Astrocyte (in vitro differentiated cells and primary cell): ENCODE data around the gene GPR142. TPM values are rescaled to one million over a fixed set of nuclear protein-coding genes. Genes with fewer than 3 reads are reported as not detected.

Experiments used
- DNase-seq: peaks from one replicate; pipeline ENCODE4 v3.0.0-alpha.2; 2010; ENCODE audit warnings: low read depth
- FAIRE-seq: peaks from 2 replicates; lab custom pipeline; 2011; peaks lifted over from hg19 to GRCh38; lab: Jason Lieb, UNC
- H2AFZ ChIP-seq: 2 replicates; pipeline ENCODE4 v1.6.0; 2012; ENCODE audit warnings: low read depth, low read length, inconsistent platforms
- H3K27ac ChIP-seq: 2 replicates; pipeline ENCODE4 v1.5.1; 2011; ENCODE audit warnings: low read depth, low read length, inconsistent platforms
- H3K27me3 ChIP-seq: 2 replicates; pipeline ENCODE4 v1.6.0; 2011; ENCODE audit warnings: low read length, inconsistent platforms; ENCODE audit not compliant: insufficient read depth
- H3K36me3 ChIP-seq: 2 replicates; pipeline ENCODE4 v1.5.1; 2011; ENCODE audit warnings: low read length, inconsistent platforms; ENCODE audit not compliant: insufficient read depth
- H3K4me1 ChIP-seq: 2 replicates; pipeline ENCODE4 v1.5.1; 2011; ENCODE audit warnings: low read length, inconsistent platforms; ENCODE audit not compliant: insufficient read depth
- H3K4me2 ChIP-seq: 2 replicates; pipeline ENCODE4 v1.6.0; 2012; ENCODE audit warnings: low read length, inconsistent platforms
- H3K4me3 ChIP-seq: 2 replicates; pipeline ENCODE4 v1.5.1; 2011; ENCODE audit warnings: low read depth, mild to moderate bottlenecking, low read length, inconsistent platforms; ENCODE audit not compliant: insufficient read depth
- H3K79me2 ChIP-seq: 2 replicates; pipeline ENCODE4 v1.6.0; 2012; ENCODE audit warnings: mild to moderate bottlenecking, low read length, inconsistent platforms; ENCODE audit not compliant: insufficient read depth
- H3K9ac ChIP-seq: 2 replicates; pipeline ENCODE4 v1.6.0; 2012; ENCODE audit warnings: mild to moderate bottlenecking, low read length, inconsistent platforms
- H3K9me3 ChIP-seq: 2 replicates; pipeline ENCODE4 v1.5.1; 2012; ENCODE audit warnings: low read depth, mild to moderate bottlenecking, low read length, inconsistent platforms; ENCODE audit not compliant: insufficient read depth
- H4K20me1 ChIP-seq: 2 replicates; pipeline ENCODE4 v1.6.0; 2012; ENCODE audit warnings: low read length, inconsistent platforms; ENCODE audit not compliant: insufficient read depth
- H3K27ac Mint-ChIP-seq: one replicate; pipeline ENCODE4 v1.8.0; 2021; ENCODE audit warnings: mild to moderate bottlenecking, mixed read lengths; ENCODE audit not compliant: unreplicated experiment
- H3K27me3 Mint-ChIP-seq: one replicate; pipeline ENCODE4 v1.8.0; 2021; ENCODE audit warnings: low read depth, mixed read lengths; ENCODE audit not compliant: unreplicated experiment
- H3K36me3 Mint-ChIP-seq: one replicate; pipeline ENCODE4 v1.8.0; 2021; ENCODE audit warnings: low read depth, mixed read lengths; ENCODE audit not compliant: unreplicated experiment
- H3K4me1 Mint-ChIP-seq: one replicate; pipeline ENCODE4 v1.8.0; 2021; ENCODE audit warnings: low read depth, mixed read lengths; ENCODE audit not compliant: unreplicated experiment
- H3K4me3 Mint-ChIP-seq: one replicate; pipeline ENCODE4 v1.8.0; 2021; ENCODE audit warnings: mild to moderate bottlenecking, moderate library complexity, mixed read lengths; ENCODE audit not compliant: unreplicated experiment
- H3K9me3 Mint-ChIP-seq: one replicate; pipeline ENCODE4 v1.8.0; 2021; ENCODE audit warnings: mild to moderate bottlenecking, mixed read lengths; ENCODE audit not compliant: unreplicated experiment
- CTCF ChIP-seq: IDR thresholded peaks from 2 replicates; pipeline ENCODE4 v1.5.1; 2011; ENCODE audit warnings: low read depth, mild to moderate bottlenecking, inconsistent platforms, low read length, moderate library complexity; ENCODE audit not compliant: insufficient read depth
- EZH2 ChIP-seq: IDR thresholded peaks from 2 replicates; pipeline ENCODE4 v1.6.1; 2012; ENCODE audit warnings: mild to moderate bottlenecking, low read length, inconsistent platforms; ENCODE audit not compliant: insufficient read depth
- total RNA-seq: library from RNA; stranded (reverse); gene quantifications from 2 replicates; pipeline ENCODE4 v1.2.1, GENCODE V29; 2021

The GPR142 gene
- total RNA-seq, 1 donor from 2014 or later: not detected

- Histone ChIP-seq H3K4me3 (no peak overlapping the region), H3K9ac (no peak overlapping the region), H3K4me1 (no peaks in the 10 kb centered on the region), H3K4me2 (no peak overlapping the region), H3K36me3 (no peaks in the 10 kb centered on the region), H4K20me1 (no peaks in the 10 kb centered on the region), H3K9me3 (peaks cover 5% of the 10 kb centered on the region), H3K27ac (no peak overlapping the region), H3K27me3 (peaks cover 2% of the 10 kb centered on the region), H3K79me2 (no peaks in the 10 kb centered on the region), H2AFZ (no peak overlapping the region)
- DNase-seq (no peak), FAIRE-seq (no peak)
- TF ChIP-seq CTCF (no peak), EZH2 (no peak)
- Mint-ChIP-seq H3K4me3 (no peak overlapping the region), H3K27me3 (peaks cover 49% of the 10 kb centered on the region), H3K4me1 (no peaks in the 10 kb centered on the region), H3K36me3 (peaks cover 2% of the 10 kb centered on the region), H3K9me3 (no peaks in the 10 kb centered on the region), H3K27ac (no peak overlapping the region)
Measured at GRCh38 chr17:74332017-74332650, 35.2 kb upstream of the GPR142 start.

- Histone ChIP-seq H3K4me1 (no peaks in the 10 kb centered on the region), H3K79me2 (no peaks in the 10 kb centered on the region), H2AFZ (no peak overlapping the region), H3K27me3 (peaks cover 2% of the 10 kb centered on the region), H3K4me3 (no peak overlapping the region), H3K9me3 (peaks cover 5% of the 10 kb centered on the region), H3K4me2 (no peak overlapping the region), H3K9ac (no peak overlapping the region), H3K27ac (no peak overlapping the region), H4K20me1 (no peaks in the 10 kb centered on the region), H3K36me3 (no peaks in the 10 kb centered on the region)
- no peak for TF ChIP-seq CTCF
- TF ChIP-seq EZH2: no peak
- peaks cover 48% of the 10 kb centered on the region for H3K27me3 Mint-ChIP-seq
- no peak overlapping the region for H3K27ac Mint-ChIP-seq
- DNase-seq: no peak
- no peak overlapping the region for H3K4me3 Mint-ChIP-seq
- no peaks in the 10 kb centered on the region for H3K9me3 Mint-ChIP-seq
- no peak for FAIRE-seq
- H3K4me1 Mint-ChIP-seq: no peaks in the 10 kb centered on the region
- no peaks in the 10 kb centered on the region for H3K36me3 Mint-ChIP-seq
Measured at GRCh38 chr17:74332763-74333283, 34.5 kb upstream of the GPR142 start.

- H3K4me3 ChIP-seq: no peak overlapping the region
- H3K27me3 ChIP-seq: no peaks in the 10 kb centered on the region
- no peak for DNase-seq
- no peaks in the 10 kb centered on the region for H3K79me2 ChIP-seq
- Mint-ChIP-seq H3K4me1 (no peaks in the 10 kb centered on the region), H3K9me3 (no peaks in the 10 kb centered on the region), H3K36me3 (no peaks in the 10 kb centered on the region), H3K27me3 (peaks cover 43% of the 10 kb centered on the region), H3K4me3 (no peak overlapping the region), H3K27ac (no peak overlapping the region)
- H2AFZ ChIP-seq: no peak overlapping the region
- TF ChIP-seq EZH2: no peak
- TF ChIP-seq CTCF: no peak
- H3K4me1 ChIP-seq: no peaks in the 10 kb centered on the region
- H3K36me3 ChIP-seq: no peaks in the 10 kb centered on the region
- H3K9me3 ChIP-seq: peaks cover 5% of the 10 kb centered on the region
- H3K9ac ChIP-seq: no peak overlapping the region
- no peak for FAIRE-seq
- H3K27ac ChIP-seq: no peak overlapping the region
- no peaks in the 10 kb centered on the region for H4K20me1 ChIP-seq
- H3K4me2 ChIP-seq: no peak overlapping the region
Measured at GRCh38 chr17:74334393-74335039, 32.8 kb upstream of the GPR142 start.
